Endothelial cell of umbilical vein (primary cell): ENCODE results near the gene AGPAT2.

Source experiments
- CTCF ChIP-seq, 2 donors: IDR thresholded peaks; 1 replicate in 1 of 2; 2 replicates in 1 of 2; pipeline ENCODE4 v1.5.1; 2011; ENCODE audit warnings: low read length in 2 of 2, mild to moderate bottlenecking in 2 of 2, moderate library complexity in 2 of 2, control low read depth in 1 of 2, inconsistent platforms in 1 of 2, low read depth in 1 of 2; ENCODE audit not compliant: insufficient read depth in 1 of 2; ENCODE audit errors: extremely low read depth in 1 of 2
- EZH2 ChIP-seq: IDR thresholded peaks from 2 replicates; pipeline ENCODE4 v1.6.1; 2012; ENCODE audit warnings: borderline replicate concordance, low read depth, mild to moderate bottlenecking, moderate library complexity, low read length, inconsistent platforms; ENCODE audit not compliant: severe bottlenecking
- FOS ChIP-seq: IDR thresholded peaks from 2 replicates; pipeline ENCODE4 v1.6.1; 2011; ENCODE audit warnings: mild to moderate bottlenecking, low read length, moderate library complexity, borderline replicate concordance; ENCODE audit not compliant: insufficient read depth
- GATA2 ChIP-seq: IDR thresholded peaks from 2 replicates; pipeline ENCODE4 v1.7.0; 2011; ENCODE audit warnings: low read depth, mild to moderate bottlenecking, moderate library complexity, mixed read lengths, low read length; ENCODE audit not compliant: insufficient read length, insufficient read depth
- JUN ChIP-seq: IDR thresholded peaks from 2 replicates; pipeline ENCODE4 v1.6.1; 2011; ENCODE audit warnings: borderline replicate concordance, low read depth; ENCODE audit not compliant: insufficient read length, insufficient read depth
- MAX ChIP-seq: IDR thresholded peaks from 2 replicates; pipeline ENCODE4 v1.6.1; 2011; ENCODE audit not compliant: insufficient read depth, insufficient read length
- MYC ChIP-seq: IDR thresholded peaks from one replicate; pipeline ENCODE4 v1.6.1; 2011; ENCODE audit warnings: mild to moderate bottlenecking, low read depth, low read length
- POLR2A ChIP-seq: IDR thresholded peaks from 2 replicates; pipeline ENCODE4 v1.6.1; 2012; ENCODE audit warnings: low read depth, mild to moderate bottlenecking, control low read depth, low read length
- POLR2AphosphoS5 ChIP-seq: IDR thresholded peaks from 2 replicates; pipeline ENCODE4 v1.6.1; 2012; ENCODE audit warnings: low read depth, mild to moderate bottlenecking, control low read depth, low read length, moderate library complexity; ENCODE audit not compliant: insufficient read depth

- no peak for TF ChIP-seq CTCF (IDR thresholded peaks at IDR 0.05; ENCODE audit: extremely low read depth in 1 of 2, insufficient read depth in 1 of 2, low read depth in 1 of 2, low read length in 2 of 2)
- no peak for TF ChIP-seq EZH2
- no peak for TF ChIP-seq POLR2A
- no peak for TF ChIP-seq MAX
- no peak for TF ChIP-seq POLR2AphosphoS5
- TF ChIP-seq JUN, result no peak
- no peak for TF ChIP-seq FOS
- no peak for TF ChIP-seq GATA2
- no peak for TF ChIP-seq MYC
Measured at GRCh38 chr9:136682710-136683109, 4.5 kb downstream of the AGPAT2 start.
